Epithelial cell of esophagus (primary cell): Measurements from ENCODE around the gene TRIM36.

Experiments
- DNase-seq: peaks from one replicate; pipeline ENCODE4 v3.0.0; 2010; ENCODE audit warnings: low read depth
- H3K4me3 ChIP-seq: 2 replicates; pipeline ENCODE4 v1.5.1; 2011; ENCODE audit warnings: mild to moderate bottlenecking, low read length, control low read depth
- TF ChIP-seq, protein P1 (sequence below): IDR thresholded peaks from 2 replicates; pipeline ENCODE4 v1.5.1; 2011; ENCODE audit warnings: low read depth, mild to moderate bottlenecking, low read length, control low read depth, inconsistent platforms; ENCODE audit not compliant: insufficient read depth; ENCODE audit errors: missing control alignments

TRIM36 gene

DNA sequence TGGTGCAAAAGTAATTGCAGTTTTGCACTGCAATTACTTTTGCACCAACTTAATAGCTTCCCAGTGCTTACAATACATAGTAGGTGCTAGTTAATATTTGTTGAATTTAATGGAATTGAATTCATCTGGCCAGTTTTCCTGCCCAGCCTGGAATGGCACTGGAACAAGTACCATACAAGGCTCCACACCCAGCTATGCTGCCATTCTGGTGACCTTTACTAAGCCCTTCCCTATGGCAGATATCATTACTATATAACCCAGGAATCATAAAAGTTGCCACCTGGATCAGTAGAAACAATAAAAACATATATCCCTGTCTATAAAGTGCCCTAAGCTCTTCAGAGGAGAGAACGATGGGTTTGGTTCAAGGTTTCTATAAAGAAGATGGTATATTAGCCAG, 22.4 kb upstream of the TRIM36 start:
- TF ChIP-seq, protein P1, sequence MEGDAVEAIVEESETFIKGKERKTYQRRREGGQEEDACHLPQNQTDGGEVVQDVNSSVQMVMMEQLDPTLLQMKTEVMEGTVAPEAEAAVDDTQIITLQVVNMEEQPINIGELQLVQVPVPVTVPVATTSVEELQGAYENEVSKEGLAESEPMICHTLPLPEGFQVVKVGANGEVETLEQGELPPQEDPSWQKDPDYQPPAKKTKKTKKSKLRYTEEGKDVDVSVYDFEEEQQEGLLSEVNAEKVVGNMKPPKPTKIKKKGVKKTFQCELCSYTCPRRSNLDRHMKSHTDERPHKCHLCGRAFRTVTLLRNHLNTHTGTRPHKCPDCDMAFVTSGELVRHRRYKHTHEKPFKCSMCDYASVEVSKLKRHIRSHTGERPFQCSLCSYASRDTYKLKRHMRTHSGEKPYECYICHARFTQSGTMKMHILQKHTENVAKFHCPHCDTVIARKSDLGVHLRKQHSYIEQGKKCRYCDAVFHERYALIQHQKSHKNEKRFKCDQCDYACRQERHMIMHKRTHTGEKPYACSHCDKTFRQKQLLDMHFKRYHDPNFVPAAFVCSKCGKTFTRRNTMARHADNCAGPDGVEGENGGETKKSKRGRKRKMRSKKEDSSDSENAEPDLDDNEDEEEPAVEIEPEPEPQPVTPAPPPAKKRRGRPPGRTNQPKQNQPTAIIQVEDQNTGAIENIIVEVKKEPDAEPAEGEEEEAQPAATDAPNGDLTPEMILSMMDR, result no peak
- DNase-seq, result no peak
- no peak overlapping the region for H3K4me3 ChIP-seq

DNA sequence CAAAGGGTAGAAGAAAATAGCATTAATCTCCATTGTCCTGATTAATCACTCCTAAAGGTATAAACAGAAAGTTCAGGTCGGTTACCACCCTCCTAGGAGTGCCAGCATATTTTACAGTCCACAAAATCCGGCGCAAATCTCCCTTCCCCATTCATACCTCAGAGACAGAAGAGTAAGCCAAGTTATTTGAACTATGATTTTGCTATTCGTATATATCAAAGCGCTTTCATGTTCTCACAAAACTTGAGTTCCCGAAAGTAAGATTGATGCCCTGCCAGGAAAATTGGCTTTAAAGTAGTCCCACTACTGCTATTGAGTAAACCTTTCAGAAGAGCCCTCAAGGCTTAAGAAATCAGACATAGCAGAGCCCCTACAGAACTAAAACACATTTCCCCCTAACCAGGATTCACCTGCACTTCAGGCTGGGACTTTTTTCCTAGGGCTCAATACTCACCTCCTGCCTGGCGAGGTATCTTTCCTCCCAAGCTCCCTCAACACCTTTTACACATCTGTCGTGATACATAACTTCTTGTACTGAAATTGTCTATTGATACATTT, 21.8 kb upstream of the TRIM36 start:
- DNase-seq, result no peak
- TF ChIP-seq, protein P1, result no peak

DNA sequence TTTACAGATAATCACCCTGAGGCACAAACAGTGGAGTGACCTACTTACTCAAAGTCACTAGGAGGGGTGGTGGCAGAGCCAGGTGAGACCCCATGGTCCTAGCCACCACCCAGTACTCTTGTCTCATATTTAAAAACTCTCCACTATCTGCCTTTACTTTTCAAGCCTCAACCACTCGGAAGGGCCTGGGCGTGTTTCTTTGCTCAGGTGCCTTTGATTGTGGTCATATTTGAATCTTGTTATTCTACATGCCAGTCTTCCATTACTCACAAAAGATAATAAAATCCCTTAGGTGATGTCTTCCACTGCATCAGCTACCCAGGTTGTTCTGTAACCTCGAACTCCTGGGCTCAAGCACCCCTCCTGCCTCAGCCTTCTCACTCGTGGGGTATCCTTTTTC, 20.7 kb upstream of the TRIM36 start:
- peak; percentile 26 for DNase-seq
- H3K4me3 ChIP-seq, result no peak overlapping the region
- TF ChIP-seq, protein P1, result no peak

More for the DNA sequence above, 21.8 kb upstream of the TRIM36 start:
- H3K4me3 ChIP-seq, result no peak overlapping the region

DNA sequence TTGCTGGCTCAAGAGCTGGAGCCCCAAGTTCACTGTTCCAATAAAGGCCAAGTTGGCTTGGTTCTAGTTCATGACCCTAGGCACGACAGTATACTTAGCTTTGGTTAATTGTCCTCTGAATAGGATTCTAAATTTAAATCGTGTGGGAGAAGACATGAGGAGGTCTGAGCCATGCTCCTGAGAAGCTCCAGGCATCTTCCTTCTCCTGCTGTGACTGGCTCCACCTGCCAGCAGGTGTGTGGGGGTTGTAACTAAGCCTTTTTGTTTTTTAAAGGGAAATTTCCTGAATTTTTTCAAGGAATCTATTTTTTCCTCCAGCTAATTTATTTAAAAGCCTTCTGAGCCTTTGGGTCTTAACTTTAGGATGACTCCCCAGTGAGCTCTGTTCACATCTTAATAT, 20.2 kb upstream of the TRIM36 start:
- H3K4me3 ChIP-seq, result no peak overlapping the region
- TF ChIP-seq, protein P1, result no peak
- DNase-seq, result no peak

DNA sequence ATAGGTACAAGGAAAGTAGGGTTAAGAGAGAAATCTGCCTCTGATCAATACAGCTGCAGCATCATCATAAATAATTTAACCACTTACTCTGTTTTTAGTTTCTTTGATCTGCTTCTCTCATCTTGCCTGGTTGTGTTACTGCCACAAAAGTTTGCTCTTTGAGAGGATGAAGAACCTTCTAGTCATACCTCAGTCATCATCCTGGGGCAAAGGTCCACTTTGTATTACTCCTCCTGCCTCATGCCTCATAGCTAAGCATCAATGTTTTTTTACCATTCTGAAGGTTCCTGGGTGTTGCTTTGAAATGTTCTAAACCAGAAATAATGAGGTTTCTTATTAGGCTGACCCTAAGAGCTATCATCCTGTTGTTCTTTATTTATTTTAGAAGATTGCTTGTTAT, 17.1 kb upstream of the TRIM36 start:
- TF ChIP-seq, protein P1, result no peak
- peak; percentile 11 for DNase-seq
- no peak overlapping the region for H3K4me3 ChIP-seq

DNA sequence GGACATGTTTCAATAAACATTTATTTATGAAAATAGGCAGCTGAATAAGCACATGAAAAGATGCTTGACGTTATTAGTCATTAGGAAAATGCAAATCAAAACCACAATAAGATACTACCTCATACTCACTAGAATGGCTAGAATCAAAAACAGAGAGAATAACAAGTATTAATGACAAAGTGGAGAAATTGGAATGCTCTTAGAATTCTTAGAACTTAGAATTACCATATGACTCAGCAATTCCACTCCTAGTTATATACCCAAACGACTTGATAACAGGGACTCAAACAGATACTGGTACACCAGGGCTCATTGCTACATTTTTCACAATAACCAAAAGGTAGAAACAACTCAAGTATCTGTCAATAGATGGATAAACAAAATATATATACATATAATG, 15.1 kb upstream of the TRIM36 start:
- peak; percentile 2 for DNase-seq
- no peak overlapping the region for H3K4me3 ChIP-seq
- TF ChIP-seq, protein P1, result no peak

DNA sequence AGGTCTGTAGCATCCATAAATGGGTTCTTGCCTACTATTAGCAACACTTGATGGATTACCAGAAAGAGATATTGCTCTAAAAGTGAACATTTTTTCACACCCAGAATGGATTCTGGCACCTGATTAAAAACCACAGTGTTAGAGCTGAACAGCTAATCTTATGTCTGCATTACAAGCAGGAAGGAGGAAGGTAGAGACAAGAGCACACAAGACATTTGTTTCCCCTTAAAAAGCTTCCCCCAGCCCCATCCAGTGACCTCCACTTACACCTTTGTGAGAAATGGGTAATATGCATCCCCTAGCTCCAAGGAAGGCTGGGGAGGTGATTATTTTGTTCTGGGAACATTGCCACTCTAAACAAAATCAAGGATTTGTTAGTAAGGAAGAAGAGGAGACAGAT, 12.0 kb upstream of the TRIM36 start:
- DNase-seq, result no peak
- no peak overlapping the region for H3K4me3 ChIP-seq
- TF ChIP-seq, protein P1, result no peak
